UCSD-AML1 (cell line): ENCODE results near the gene GAK.
"Not testable (repeated sequence)": the region's sequence is repeated elsewhere in the genome, so short reads cannot be mapped to it uniquely, and the experiment has no call there.

ENCODE experiments used
- DNase-seq: peaks from one replicate; lab custom pipeline; 2025; ENCODE audit not compliant: unreplicated experiment; lab: John Stamatoyannopoulos, UW

GAK gene

DNA sequence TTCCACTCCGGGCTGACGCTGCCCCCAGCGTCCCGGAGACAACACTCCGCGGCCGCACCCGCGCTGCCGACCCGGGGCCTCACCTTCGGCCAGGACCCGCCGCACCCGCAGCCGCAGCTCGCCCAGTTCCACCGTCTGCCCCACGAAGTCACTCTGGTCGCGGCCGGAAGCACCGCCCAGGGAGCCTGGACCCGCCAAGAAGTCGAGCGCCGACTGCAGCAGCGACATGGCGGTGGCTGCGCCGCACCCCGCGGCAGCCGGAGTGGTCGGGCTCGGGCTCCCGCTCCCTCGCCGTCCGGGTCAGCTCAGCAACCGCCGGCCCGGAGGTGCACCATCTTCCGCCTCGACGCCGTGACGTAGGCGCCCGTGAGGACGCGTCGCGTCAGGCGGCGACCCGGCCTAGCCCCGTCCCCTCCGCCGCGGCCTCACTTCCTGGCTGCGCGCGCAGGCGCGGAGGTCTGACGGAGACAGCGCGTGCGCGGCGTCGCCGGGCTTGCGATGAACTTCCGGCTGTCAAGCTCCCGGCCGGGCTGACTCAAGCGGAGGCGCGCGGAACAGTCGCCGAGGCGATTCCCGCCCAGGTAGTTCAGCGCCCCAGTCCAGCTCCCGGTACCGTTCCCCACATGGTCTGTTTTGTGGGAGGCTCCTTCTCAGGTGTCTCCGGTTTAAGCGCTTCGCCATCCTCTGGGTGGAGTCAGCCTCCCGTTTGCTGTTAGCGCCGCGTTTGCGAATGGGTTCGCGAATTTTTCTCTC is at the start of gene GAK, which contains the start of gene TMEM175:
Gene GAK, minus strand, starts transcription at position 357 of the 753 bp plus-strand sequence. Its CDS starts 129 bp downstream, at position 228.
Gene TMEM175, plus strand, starts transcription at position 501 of the 753 bp plus-strand sequence. CDS start 15,280 bp downstream, outside the sequence.
- peak; percentile 98 for DNase-seq

DNA sequence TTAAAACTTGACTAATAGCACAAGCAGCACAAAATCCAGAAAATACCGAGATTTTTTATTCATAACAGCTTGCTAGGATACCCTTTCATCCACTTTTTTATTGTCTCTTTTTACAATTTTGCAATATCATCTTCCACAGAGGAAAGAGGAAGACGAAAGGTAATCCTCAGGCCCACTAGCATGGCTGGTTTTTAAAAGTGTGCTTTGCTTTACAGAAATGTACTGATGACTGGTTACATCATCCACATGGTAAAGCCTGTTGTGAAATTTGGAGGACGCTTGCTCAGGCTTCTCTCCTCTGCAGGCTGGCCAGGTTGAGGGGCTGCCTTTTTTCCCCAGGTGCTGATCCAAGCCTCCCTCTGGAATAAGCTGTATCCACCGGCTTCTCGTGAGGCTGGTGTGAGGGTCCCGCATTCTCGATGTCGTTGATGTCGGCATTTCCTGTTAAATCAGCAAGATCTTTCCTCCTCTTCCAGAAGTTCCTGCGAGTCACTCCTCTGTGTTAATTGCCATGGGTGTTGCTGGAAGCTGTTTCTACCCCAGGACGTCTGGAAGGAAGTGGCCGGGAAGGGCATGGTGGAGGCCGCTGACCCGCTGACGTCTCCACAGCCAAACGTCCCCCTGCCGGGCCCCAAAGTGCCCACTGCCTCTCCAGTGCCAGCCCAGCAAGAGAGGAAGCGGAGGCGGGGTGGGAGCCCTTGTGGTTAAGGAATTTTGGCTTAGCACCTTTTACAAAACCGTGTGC is 47.0 kb upstream of the GAK start:
- peak; percentile 75 for DNase-seq

GRCh38 chr4:976016-976415 is 43.9 kb upstream of the GAK start:
- DNase-seq: not testable (repeated sequence)

GRCh38 chr4:974668-975067 is 42.6 kb upstream of the GAK start:
- DNase-seq: no peak

GRCh38 chr4:973431-974397 is 41.6 kb upstream of the GAK start, which contains the start of gene DGKQ:
DGKQ (minus strand) TSS chr4:973569; CDS start chr4:973482, 87 bp downstream.
- peak; percentile 90 for DNase-seq

DNA sequence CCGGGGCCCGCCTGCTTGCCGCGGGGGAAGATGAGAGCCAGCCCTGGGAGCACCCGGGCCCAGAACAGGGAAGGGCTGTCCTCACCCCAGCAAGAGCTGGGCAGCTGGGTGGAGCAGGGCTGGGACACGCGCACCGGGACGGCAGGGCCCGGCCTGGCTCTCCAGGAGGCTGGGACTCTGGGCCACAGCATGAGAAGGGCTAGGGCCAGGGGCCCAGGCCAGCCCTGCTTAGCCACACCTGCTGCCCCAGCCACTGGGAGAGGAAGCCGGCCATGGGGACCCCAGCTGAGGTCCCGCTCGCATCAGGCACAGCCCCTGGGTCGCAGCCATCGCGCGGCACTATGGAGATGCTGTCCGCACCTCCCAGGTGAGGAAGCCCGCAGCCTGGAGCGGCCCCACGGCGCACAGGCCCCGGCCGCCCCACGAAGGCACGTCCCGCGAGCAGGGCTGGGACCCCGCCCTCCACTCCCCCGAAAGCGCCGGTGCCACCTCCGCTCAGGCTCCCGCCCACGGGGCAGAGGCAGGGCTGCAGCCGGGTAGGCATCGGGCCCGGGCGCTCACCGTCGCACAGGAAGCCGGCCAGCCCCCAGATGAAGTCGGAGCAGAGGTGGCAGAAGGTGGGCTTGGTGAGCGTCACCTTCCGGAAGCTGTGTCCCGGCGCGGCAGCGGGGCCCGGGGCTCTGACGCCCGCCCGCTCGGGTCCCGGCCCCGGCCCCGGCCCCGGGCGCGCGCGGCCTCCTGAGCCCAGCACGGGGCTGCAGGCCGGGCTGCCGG is 40.7 kb upstream of the GAK start:
- peak; percentile 32 for DNase-seq

DNA sequence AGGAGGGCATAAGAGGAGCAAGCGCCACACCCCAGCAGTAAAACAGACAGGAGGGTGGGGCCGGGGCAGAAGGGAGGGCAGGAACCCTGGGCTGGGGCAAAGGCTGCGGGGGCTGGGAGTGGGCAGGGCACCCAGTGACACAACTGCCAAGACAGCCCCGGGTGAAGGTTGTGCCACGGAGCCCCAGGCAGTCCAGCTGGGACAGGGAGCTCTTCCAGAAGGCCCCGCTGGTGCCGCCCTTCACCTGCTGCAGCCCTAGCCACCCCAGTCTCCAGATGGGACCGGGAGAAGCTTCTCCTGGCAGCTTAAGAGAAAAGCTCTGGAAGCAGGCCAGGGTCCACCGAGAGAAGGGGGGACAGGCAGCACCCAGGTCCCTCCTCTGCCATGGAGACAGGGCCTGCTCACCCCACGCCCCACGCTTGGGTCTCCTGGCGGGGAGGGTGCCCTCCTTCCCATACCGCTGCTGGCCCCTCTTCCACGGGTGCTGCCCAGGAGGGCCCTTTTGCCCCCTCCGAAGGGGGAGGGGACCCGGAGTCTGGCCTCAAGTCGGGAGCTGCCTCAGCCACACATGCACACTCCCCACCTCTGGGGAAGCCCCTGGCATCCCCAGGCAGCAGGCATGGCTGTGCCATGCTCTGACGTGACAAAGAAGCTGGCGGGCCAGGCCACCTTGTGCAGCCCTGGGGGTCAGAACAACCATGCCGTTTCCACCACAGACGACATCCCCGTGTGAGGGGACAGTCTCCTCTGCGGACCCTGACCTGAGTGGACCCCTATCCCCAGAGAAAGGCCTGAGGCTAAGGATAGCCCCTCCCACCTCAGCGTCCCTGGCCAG is 39.8 kb upstream of the GAK start:
- no peak for DNase-seq

DNA sequence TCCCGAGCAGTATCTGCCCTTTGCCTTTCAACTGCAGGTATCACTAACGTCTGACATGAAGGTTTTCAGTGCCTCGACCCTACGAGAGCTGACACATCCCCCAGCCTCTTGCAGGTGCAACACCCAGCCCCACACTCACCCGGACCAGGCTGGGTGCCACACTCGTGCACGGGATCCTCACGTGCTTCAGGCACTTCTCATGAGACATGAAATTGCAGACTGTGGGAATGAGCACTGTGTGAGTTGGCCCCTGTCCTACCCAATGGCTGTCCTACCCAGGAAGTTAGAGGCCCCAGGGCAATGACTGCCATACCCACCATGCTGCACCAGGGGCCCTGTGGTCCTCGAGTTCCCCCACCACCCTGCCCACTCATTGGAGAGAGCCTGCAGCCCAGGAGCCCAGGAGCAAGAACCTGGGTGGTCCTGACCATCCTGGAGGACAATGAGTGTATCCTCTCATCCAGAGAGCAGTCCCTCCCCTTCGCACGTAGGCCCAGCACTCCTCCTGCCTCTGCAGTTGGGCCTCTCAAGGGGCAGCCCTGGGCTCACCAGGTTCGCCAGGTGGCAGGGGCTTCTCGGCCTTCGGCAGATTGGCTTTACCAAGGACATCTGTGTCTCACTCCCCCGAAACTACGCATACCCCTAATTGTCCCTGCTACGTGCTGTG is 38.9 kb upstream of the GAK start:
- no peak for DNase-seq

- DNase-seq: no peak
Measured at GRCh38 chr4:970046-970745, 38.1 kb upstream of the GAK start.

- DNase-seq: no peak
Measured at GRCh38 chr4:968621-969394, 36.7 kb upstream of the GAK start.

GRCh38 chr4:968221-968620 is 36.1 kb upstream of the GAK start:
- no peak for DNase-seq

DNA sequence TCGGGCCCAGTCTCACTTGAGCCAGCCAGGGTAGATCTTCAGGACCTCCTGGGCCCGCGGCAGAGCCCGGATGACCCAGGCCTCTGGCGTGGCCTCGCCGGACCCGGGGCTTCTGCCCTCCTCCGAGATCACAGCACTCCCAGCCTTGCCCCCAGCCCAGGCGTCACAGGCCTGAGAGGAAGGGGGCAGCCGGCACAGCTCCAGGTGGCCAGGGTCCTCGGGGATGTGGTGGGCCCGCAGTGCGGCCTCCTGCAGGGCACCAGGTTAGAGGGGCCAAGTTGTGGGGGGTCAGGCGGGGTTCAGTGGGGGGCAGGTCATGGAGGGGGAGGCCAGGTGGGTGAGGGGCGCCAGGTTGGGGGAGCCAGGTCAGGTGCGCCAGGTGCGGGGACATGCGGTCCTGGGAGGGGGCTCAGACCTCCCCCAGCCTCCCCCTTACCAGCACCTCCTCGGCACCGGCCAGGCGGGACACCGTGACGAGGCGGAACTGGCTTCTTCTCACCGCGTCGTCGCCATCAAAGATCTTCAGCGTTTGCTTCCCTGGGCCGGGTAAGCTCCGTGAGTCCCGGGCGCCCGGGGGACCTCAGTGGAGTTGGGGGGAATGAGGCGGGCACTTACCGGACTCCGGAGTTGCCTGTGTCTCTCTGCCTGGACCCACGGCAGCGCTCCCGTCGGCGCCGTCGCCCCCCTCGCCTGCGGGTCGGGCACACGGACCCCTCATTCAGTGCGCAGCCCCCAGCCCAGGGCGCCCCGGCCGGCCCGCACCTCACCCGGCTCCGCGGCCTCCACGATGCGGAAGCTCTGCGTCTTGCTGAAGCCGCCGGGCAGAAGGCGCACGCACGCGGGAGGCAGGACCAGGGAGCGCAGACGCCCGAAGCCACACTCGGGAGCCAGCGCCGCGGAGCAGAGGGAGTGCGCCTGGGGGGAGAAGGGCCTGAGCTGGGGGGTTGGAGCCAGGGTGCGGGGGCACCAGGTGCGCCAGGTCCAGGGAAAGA is 35.3 kb upstream of the GAK start:
- no peak for DNase-seq

- DNase-seq: no peak
Measured at GRCh38 chr4:966266-967112, 34.4 kb upstream of the GAK start.

DNA sequence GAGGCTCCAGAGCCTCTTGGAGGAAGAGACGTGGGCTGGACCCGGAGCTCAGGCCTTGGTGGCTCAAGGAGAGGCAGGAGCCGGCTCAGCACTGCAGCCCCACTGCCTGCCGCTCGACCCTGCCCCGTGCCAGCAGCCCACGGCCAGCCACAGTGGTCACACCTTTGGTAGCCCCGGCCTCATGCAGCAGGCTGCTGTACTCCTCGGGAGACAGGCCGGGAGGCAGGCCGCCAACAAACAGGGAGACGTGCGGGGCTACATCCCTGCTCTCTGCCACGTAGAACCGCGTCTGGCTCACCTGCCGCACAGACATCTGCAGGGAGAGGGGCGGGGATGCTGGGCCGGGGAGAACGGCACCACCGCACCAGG is 33.6 kb upstream of the GAK start:
- DNase-seq: no peak

DNA sequence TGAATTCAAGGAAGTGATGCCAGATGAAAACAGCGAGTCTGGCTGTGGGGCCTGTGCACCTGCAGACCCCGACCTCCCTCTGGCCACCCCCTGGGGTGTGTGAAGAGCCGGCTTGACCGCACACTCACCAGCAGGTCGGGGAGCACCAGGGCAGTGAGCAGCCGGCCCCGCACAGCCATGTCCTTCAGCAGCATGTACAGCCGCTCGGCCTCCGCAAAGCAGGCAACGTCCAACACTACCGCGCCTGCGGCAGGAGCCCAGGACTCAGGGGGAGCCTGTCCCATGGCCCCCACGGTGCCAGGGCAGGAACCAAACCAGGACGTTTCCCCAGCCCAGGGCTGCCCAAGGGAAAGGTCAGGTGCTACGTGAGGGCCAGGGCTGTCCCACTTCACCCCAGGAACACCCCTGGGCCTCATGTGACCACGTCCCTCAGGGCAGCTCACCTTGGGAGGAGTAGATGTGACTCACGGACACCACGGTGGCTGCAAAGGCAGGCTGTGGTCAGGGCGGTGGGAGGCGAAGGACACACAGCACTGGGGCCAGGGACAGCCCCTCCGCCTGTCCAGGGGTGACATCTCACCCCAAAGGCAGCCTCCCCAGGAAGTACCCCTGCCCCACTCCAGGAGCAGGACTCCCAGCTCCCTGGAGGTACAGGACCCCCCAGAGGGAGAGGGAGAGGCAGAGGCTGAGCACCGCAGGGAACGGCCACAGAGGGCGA is 33.1 kb upstream of the GAK start:
- no peak for DNase-seq
